Right renal cortex interstitium (tissue), 3 donors: ENCODE results near the gene TCF15. TPM values are rescaled to one million over a fixed set of nuclear protein-coding genes. Genes with fewer than 3 reads are reported as not detected.
"Not testable (repeated sequence)": the region's sequence is repeated elsewhere in the genome, so short reads cannot be mapped to it uniquely, and the experiment has no call there.

ENCODE experiments used
- DNase-seq, 3 donors: peaks; one replicate each; pipeline ENCODE4 v3.0.0-alpha.2; 2013; ENCODE audit warnings: low read depth in 3 of 3, low spot score in 2 of 3
- polyA plus RNA-seq, 3 donors: library from polyadenylated mRNA; unstranded; fragments of 120-200 nt; gene quantifications; one replicate each; pipeline ENCODE4 v1.2.1, GENCODE V29; 2013; ENCODE audit not compliant: insufficient read length in 3 of 3

Gene TCF15
- polyA plus RNA-seq, 3 donors = 0.74 to 1.5 (median 1.3) TPM

- DNase-seq = no peak
Measured at GRCh38 chr20:642398-643174, 32.5 kb upstream of the TCF15 start.

GRCh38 chr20:642013-642397 is 31.9 kb upstream of the TCF15 start:
- DNase-seq = not testable (repeated sequence)

DNA sequence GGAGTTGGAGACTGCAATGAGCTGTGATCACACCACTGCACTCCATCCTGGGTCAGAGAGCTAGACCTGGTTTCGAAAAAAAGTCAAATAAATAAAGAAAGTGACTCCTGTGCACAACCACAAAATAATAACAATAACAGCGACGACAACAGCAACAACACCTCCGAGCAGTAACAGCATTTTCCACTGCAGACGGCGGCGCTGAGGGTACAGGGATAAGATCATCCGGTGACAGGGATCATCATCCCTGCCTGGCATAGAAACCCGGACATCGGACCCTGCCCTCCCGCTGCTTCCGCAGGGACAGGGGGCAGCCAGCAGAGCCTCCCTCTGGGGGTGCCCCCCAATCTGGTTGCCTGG is 31.4 kb upstream of the TCF15 start:
- DNase-seq = no peak

DNA sequence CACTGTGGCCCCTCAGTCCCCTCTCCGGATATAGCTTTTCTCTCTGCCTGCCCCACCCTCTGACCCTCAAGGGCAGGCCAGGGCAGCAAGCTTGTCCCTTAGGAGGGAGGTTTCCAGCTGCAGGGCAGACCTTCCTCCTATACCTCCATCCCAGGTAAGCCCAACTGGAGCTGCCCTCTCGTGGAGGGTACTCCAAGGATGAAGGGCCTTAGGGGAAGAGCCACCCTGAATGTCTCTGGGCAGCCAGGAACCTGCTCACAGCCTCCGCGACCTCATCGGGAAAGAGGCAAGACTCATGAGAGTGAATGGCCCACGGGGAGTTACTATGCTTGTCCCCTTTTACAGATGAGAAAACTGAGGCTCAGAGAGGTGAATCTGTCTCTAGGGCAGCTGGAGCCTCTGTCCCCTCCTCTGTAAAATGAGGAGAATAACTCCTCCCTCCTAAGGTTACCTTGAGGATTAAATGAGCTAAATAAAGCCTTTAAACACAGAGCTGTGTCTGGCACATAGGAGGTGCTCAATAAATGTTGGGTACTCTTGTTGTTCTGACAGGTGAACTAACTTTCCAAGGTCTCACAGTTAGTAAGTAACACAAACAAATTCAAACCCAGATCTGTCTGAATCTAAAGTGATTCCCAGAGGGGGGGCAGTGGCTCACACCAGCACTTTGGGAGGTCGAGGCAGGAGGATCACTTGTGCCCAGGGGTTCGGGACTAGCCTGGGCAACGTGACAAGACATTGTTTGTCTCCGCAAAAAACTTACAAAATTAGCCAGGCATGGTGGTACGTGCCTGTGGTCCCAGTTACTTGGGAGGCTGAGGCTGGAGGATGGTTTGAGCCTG is 30.8 kb upstream of the TCF15 start:
- DNase-seq = no peak

DNA sequence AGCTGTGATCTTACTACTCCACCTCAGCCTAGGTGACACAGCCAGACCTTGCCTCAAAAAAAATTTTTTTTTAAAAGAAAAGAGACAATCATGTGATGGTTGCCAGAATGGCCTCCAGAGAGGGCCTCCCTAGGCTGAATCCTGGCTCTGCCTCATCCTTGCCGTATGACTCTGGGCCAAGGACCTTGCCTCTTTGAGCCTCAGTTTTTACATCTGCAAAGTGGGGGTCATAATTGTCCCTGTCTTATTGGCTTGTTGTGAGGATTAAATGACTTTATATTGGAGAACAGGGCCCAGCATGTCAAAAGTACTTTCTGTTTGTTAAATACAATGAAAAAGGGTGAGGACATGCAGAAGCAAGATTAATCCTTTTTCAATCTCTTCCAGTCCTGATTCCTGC is 28.5 kb upstream of the TCF15 start:
- no peak for DNase-seq

DNA sequence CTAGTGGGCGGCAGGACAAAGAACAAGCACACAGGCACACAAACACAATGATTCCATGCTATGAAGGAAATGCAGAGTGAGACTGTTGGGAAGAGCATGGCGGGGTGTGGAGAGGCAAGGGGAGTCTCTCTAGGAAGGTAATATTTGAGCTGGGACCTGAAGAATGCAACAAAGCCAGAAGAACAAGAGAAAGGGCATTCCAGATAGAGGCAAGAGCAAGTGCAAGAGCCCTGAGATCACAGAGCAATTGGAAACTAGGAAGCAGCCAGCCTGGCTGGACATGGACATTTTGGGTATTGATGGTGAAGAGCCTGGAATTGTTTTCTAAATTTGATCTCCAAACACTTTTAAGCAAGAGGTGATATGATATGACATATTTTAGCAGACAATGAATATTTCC is 27.4 kb upstream of the TCF15 start:
- no peak for DNase-seq

DNA sequence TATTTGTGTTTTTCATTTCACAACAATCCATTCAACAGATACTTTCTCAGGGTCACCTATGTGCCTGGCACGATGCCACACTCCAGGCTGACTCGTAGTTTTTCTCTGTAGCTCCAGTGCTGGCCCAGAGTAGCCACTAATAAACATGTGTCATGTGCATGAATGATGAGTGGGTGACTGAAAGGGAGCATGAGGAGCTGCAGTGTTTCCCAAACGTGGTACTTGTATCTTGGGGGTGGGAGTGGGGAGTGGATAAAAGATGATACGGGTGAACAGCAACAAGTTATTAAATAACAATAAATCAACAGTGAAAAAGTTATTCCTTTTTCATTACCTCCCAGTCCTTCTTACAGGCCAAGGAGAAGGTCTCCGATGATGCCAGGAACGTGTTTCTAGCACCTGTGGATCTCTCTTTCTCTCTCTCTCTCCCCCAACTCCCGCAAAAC is 25.8 kb upstream of the TCF15 start:
- no peak for DNase-seq

DNA sequence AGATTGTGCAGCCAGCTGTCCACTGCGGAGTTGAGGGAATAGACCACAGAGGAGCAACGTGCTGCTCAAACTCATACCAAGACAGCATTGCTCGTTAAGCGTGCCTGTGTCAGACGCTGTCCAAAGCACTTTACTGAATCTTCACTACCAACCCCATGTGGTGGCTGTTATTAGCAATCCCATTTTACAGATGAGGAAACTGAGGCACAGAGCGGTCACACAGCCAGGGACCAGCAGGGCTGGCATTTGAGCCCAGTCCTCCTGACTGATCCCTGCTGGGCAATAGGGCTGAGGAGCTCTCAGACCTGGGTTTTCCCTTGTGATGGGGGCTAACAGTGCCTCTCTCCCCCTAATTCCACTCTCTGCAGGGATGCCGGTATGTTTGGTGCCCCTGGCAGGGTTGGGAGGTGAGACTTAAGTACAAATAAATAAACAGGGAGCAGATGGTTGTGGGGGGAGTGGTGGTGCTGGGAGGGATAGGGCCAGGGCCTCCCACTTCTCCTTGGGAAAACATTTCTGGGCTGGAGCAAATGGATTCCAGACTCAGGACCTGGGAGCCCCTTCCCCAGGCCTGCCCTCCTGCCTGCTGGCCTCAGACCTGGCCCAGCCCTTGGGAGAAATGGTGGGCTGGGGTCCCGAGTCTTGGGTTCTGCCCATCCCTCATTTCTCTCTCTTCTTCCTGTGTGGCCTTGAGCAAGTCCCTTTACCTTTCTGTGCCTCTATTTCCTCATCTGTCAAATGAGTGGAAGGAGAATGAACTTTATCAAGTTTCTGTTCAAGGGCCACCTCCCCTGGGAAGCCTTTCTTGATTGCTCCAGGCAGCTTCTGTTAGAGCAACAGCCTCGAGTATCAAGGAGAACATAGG is 25.2 kb upstream of the TCF15 start:
- no peak for DNase-seq

DNA sequence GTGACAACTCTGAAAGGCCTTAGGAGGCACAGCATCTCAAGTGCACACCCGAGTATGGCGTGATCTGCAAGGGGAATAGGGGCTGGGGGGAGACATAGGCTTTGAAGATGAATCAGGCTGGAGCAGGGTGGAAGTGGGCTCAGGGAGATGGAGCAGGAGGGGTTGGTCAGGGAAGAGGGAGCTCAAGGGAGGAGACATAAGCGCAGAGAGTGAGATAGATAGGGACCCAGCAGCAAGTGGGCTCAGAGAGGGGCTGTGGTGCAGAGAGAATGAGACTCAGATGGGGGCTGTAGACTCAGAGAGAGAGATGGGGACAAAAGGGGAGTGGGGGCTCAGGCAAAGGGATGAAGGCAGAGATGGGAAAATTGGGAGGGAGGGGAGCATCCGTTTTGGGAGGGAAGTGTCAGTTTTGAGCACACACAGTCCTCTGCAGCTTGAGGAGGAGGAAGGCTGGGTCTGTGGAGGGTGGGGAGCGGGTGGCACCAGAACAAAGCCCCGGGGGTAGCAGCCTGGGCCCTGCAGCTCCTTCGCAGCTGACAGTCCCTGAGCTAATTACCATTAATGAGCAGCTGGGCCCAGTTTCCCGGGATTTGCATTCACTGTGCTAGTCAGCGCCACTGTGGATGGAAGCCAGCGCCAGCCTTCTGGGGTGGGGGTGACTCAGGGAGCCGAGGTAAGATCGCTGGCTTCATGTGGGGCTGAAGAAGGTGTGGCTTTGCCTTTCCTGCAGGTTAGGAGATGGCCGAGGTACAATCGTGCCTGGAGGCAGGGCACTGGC is 24.2 kb upstream of the TCF15 start:
- no peak for DNase-seq

GRCh38 chr20:631101-631500 is 21.0 kb upstream of the TCF15 start:
- DNase-seq = no peak

DNA sequence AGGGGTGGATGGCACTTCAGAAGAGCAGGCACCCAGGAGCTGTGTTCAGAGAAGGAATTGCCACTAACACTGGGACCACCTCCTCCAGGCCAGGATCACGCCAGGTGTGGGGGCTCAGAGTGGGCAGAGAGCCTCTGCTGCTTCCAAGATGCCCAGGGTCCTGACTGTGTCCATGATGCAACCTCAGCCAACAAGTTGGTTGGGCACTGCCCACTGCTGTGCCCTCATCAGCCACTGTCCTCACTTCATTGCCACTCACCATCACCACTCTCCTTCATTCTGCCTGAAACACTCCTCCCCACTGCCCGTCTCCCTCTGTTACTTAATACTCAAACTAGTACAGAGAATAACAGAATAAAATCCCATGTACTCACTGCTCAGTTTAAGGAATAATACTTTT is 16.5 kb upstream of the TCF15 start:
- DNase-seq = no peak

DNA sequence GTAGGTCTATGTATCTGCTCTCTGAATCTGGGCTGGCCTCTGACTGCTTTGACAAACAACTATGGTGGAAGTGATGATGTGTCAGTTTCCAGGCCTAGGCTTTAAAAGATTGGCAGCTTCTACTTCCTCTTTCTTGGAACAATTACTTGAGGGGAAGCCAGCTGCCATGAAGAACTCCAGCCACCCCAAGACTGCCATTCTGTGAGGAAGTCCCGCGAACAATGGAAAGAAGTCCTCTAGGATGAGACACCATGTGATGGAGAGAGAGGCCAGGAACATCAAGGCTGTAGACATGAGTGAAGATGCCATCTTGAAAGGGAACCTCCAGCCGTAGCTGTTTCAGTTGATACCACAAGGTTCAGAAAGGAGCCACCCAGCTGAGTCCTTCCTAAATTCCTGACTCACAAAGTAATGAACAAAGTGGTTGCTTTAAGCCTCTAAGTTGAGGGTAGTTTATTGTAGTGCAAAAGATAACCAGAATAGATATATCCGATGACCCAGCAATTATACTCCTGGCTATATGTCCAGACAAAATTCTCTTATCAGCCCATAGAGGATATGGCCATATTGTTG is 15.3 kb upstream of the TCF15 start:
- DNase-seq = no peak

DNA sequence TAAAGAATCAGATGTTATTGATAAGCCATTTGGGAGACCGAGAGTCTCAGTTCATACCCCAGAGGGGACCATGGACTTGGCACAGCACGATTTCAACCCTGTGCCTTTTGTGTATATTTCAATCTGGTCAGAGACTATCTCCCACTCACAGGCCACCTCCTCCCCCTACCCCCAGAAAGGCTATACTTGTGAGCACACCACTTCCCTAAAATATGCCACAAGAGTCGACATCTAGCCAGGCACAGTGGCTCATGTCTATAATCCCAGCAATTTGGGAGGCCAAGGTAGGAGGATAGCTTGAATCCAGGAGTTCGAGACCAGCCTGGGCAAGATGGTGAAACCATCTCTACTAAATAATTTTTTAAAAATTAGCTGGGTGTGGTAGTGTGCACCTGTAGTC is 13.6 kb upstream of the TCF15 start:
- DNase-seq = no peak

DNA sequence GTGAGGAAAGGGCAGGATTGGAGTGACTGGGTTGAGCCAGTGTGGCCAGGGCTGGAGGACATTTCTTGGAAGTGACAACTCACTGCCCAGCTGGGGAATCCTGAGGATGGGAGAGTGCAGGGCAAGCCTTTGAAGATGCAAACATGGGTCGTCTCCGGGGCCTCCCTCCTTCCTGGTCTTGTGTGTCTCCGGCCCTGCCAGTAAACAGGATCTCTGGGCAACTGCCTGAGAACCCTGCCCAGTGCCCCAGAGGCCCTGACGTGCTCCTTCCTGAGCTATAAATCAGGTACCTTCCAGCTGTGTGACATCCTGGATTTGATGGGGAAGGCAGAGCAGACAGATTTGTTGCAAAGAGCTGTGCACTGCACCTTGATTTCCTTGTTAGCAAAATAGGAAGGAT is 12.9 kb upstream of the TCF15 start:
- DNase-seq = no peak

DNA sequence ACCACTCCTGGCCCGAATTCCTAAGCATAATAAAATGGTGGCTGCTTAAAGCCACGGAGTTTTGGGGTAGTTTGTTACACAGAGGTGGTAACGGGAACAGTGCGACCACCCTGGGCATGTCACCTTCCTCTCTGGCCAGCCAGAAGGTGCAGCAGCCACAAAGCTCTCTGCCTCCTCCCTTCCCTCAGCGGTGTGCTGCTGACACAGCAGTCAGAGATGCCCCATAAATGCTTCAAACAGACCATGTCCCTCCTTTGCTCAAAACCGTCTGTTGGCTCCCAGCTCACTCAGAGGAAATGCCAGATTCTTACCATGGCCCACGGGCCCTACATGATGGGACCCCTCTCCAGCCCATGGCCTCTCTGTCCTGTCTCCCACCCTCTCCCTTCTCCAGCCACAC is 12.1 kb upstream of the TCF15 start:
- no peak for DNase-seq

- no peak for DNase-seq
Measured at GRCh38 chr20:621125-621756, 11.1 kb upstream of the TCF15 start.

- DNase-seq = no peak
Measured at GRCh38 chr20:620246-620645, 10.1 kb upstream of the TCF15 start.

DNA sequence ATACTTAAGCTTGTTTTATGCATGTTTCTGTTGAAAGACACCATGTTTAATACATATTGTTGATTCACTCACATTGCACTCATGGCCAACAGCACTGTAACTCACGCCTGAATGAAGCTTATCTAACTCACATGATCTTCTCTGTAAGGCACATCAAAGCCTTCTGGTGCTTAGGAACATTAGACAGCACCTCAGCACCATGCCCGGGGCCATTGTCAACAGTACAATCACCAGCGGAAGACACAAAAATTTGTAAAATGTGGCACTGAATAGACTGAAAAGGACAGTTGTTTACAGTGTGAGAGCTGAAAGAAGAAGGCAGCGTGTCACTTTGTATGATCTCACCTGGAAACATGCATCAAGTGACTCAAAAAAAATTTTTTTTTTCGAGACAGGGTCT is 8.9 kb upstream of the TCF15 start:
- DNase-seq = no peak

GRCh38 chr20:617934-618690 is 8.0 kb upstream of the TCF15 start:
- DNase-seq = no peak
